SK-N-SH (cell line): ENCODE measurements around the gene MAP4K4. TPM values are rescaled to one million over a fixed set of nuclear protein-coding genes. Genes with fewer than 3 reads are reported as not detected.

ENCODE experiments used
- CTCF ChIA-PET: fragments of 300-600, 350-600 bp; formaldehyde crosslinking; extraction: SDS; loops from one replicate; lab custom pipeline; 2021; lab: Yijun Ruan, JAX
- POLR2A ChIA-PET: fragments of 350-600 bp; sonication (Branson Sonifier 250); formaldehyde crosslinking; extraction: SDS; loops from one replicate; lab custom pipeline; 2020; ENCODE audit warnings: antibody characterized with exemption, inconsistent platforms; lab: Yijun Ruan, JAX
- DNase-seq: peaks from one replicate; pipeline ENCODE4 v3.0.0; 2012
- H2AFZ ChIP-seq: fragments of 200-600 bp; sonication (generic); 2 replicates; pipeline ENCODE4 v1.8.1; 2016; ENCODE audit warnings: antibody characterized with exemption, mild to moderate bottlenecking, low read depth
- H3F3A ChIP-seq: fragments of 200-600 bp; sonication (generic); replicated peaks from 2 replicates; pipeline ENCODE3; 2016; ENCODE audit warnings: antibody characterized with exemption, mild to moderate bottlenecking; ENCODE audit not compliant: insufficient read depth
- H3K27ac ChIP-seq, 2 experiments: fragments of 200-500 bp in 1 of 2; fragments of 200-600 bp in 1 of 2; sonication (Bioruptor generic) in 1 of 2; sonication (generic), shearing (Covaris generic) in 1 of 2; 2 replicates each; pipeline versions ENCODE4 v1.5.1 to v1.6.1; 2014 to 2016; ENCODE audit warnings: low read depth in 2 of 2, inconsistent platforms in 1 of 2, low read length in 1 of 2, mild to moderate bottlenecking in 1 of 2, mixed read lengths in 1 of 2
- H3K27me3 ChIP-seq: fragments of 200-600 bp; sonication (generic), shearing (Covaris generic); 2 replicates; pipeline ENCODE4 v1.6.1; 2016; ENCODE audit warnings: mixed run types; ENCODE audit not compliant: insufficient read depth
- H3K36me3 ChIP-seq, 2 experiments: fragments of 200-500 bp in 1 of 2; fragments of 200-600 bp in 1 of 2; sonication (Bioruptor generic) in 1 of 2; sonication (generic) in 1 of 2; replicated peaks in 1 of 2; 2 replicates each; pipeline versions ENCODE3 to v1.5.1; 2014 to 2016; ENCODE audit warnings: low read length in 1 of 2, mild to moderate bottlenecking in 1 of 2; ENCODE audit not compliant: insufficient read depth in 2 of 2, control insufficient read depth in 1 of 2
- H3K4me1 ChIP-seq, 2 experiments: fragments of 200-500 bp in 1 of 2; fragments of 200-600 bp in 1 of 2; sonication (Bioruptor generic) in 1 of 2; sonication (generic), shearing (Covaris generic) in 1 of 2; 2 replicates each; pipeline versions ENCODE4 v1.5.1 to v1.6.1; 2014 to 2016; ENCODE audit warnings: low read depth in 1 of 2, low read length in 1 of 2, mixed run types in 1 of 2; ENCODE audit not compliant: insufficient read depth in 2 of 2, control insufficient read depth in 1 of 2
- H3K4me2 ChIP-seq: fragments of 200-600 bp; sonication (generic), shearing (Covaris generic); 2 replicates; pipeline ENCODE4 v1.6.1; 2017; ENCODE audit warnings: mixed run types
- H3K4me3 ChIP-seq, 2 experiments: fragments of 200-500 bp in 1 of 2; fragments of 200-600 bp in 1 of 2; sonication (Bioruptor generic) in 1 of 2; sonication (generic), shearing (Covaris generic) in 1 of 2; 2 replicates each; pipeline versions ENCODE4 v1.5.1 to v1.8.1; 2014 to 2016; ENCODE audit warnings: low read depth in 2 of 2, inconsistent platforms in 1 of 2, low read length in 1 of 2, mild to moderate bottlenecking in 1 of 2, mixed read lengths in 1 of 2, moderate library complexity in 1 of 2
- H3K79me2 ChIP-seq: fragments of 200-600 bp; sonication (generic); 2 replicates; pipeline ENCODE4 v1.8.1; 2017; ENCODE audit warnings: mild to moderate bottlenecking; ENCODE audit not compliant: insufficient read depth
- H3K9ac ChIP-seq: fragments of 200-600 bp; sonication (generic); 2 replicates; pipeline ENCODE4 v1.6.1; 2017; ENCODE audit warnings: mixed run types
- H3K9me2 ChIP-seq: fragments of 200-600 bp; sonication (generic); 2 replicates; pipeline ENCODE4 v1.6.1; 2017; ENCODE audit warnings: mixed run types
- H3K9me3 ChIP-seq: fragments of 200-600 bp; sonication (generic); 2 replicates; pipeline ENCODE4 v1.6.1; 2017; ENCODE audit warnings: mixed run types, mild to moderate bottlenecking, moderate library complexity
- H4K20me1 ChIP-seq: fragments of 200-600 bp; sonication (generic); 2 replicates; pipeline ENCODE4 v1.6.1; 2017; ENCODE audit warnings: mild to moderate bottlenecking, mixed run types; ENCODE audit not compliant: insufficient read depth
- CHD2 ChIP-seq: fragments of 150-350 bp; IDR thresholded peaks from 2 replicates; pipeline ENCODE4 v1.6.1; 2018; ENCODE audit warnings: low read length; ENCODE audit not compliant: partially characterized antibody
- ELF1 ChIP-seq: IDR thresholded peaks from 2 replicates; pipeline ENCODE4 v1.4.0; 2012
- FOXM1 ChIP-seq: IDR thresholded peaks from 2 replicates; pipeline ENCODE4 v1.4.0; 2012; ENCODE audit warnings: low read depth, mild to moderate bottlenecking
- GABPA ChIP-seq: IDR thresholded peaks from 2 replicates; pipeline ENCODE4 v1.4.0; 2012; ENCODE audit warnings: low read depth, mild to moderate bottlenecking
- GATA2 ChIP-seq: sonication (generic); formaldehyde crosslinking; IDR thresholded peaks from 2 replicates; pipeline ENCODE4 v1.5.0; 2020; ENCODE audit warnings: mild to moderate bottlenecking, missing genetic modification reagents
- MXI1 ChIP-seq: IDR thresholded peaks from 2 replicates; pipeline ENCODE4 v1.6.1; 2012; ENCODE audit warnings: mild to moderate bottlenecking, low read depth, low read length, improper control_type of control experiment
- POLR2AphosphoS5 ChIP-seq: IDR thresholded peaks from 2 replicates; pipeline ENCODE4 v1.6.1; 2012; ENCODE audit warnings: low read depth, low read length
- RAD21 ChIP-seq: IDR thresholded peaks from 2 replicates; pipeline ENCODE4 v1.6.1; 2012; ENCODE audit warnings: mild to moderate bottlenecking, low read length
- RFX5 ChIP-seq: IDR thresholded peaks from 2 replicates; pipeline ENCODE4 v1.6.1; 2012; ENCODE audit warnings: mild to moderate bottlenecking, improper control_type of control experiment, low read length
- RXRA ChIP-seq: IDR thresholded peaks from 2 replicates; pipeline ENCODE4 v1.4.0; 2012; ENCODE audit warnings: low read depth, mild to moderate bottlenecking, borderline replicate concordance
- WGBS: methylation state at CpG from one replicate; pipeline ENCODE4 v1.1.6; 2017; ENCODE audit warnings: low lambda C conversion rate; 5-methylcytosine and 5-hydroxymethylcytosine counted together
- polyA plus RNA-seq, 3 experiments: library from polyadenylated mRNA; depleted of rRNA; stranded (reverse); fragments of >200 nt; gene quantifications; 2 replicates each; pipeline ENCODE4 v1.2.3, GENCODE V29; 2012
- TF ChIP-seq, protein P1 (sequence below): IDR thresholded peaks from 2 replicates; pipeline ENCODE4 v1.4.0; 2012; ENCODE audit warnings: low read depth, borderline replicate concordance
- TF ChIP-seq, protein P2 (sequence below): IDR thresholded peaks from 2 replicates; pipeline ENCODE4 v1.4.0; 2012; ENCODE audit warnings: low read depth, borderline replicate concordance
- TF ChIP-seq, protein P3 (sequence below): IDR thresholded peaks from 2 replicates; pipeline ENCODE4; 2012

MAP4K4 gene
- polyA plus RNA-seq, 1 of the 3 experiments (the other 2 are of a cell fraction): 72.9 TPM

DNA sequence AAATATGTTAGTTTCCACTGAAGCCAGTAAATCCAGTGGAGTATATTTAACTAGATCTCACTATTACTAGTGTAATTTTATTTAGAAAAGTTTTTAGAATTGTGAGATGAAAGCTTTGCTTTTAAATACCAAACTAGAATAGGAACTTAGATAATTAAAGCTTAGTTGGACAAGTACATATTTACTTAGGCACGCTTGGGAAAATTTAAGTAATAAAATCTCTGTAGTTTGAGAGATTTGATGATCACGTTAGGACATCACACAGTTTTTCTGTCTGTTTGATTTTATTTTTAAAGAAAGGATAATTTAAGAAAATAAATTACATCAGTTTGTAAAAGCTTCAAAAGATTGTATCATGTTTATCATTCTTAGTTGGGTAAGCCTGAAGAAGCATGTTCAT, 153.5 kb downstream of the MAP4K4 start:
- no peak overlapping the region for H3K9ac ChIP-seq
- no peaks in the 10 kb centered on the region for H3K27me3 ChIP-seq
- POLR2A ChIA-PET: interaction anchor here (1.0 kb wide), 1 partner anchor 154 kb away, joined by 3 read pairs; the partner anchor contains the start of gene MAP4K4
- CTCF ChIA-PET: interaction anchor here (0.5 to 4.1 kb wide), 4 partner anchors 17 to 422 kb away, joined by 3 to 20 read pairs (median 3); no protein-coding TSS in a partner anchor
- TF ChIP-seq FOXM1: no peak
- TF ChIP-seq RFX5: no peak
- TF ChIP-seq RXRA: no peak
- TF ChIP-seq, protein P1, sequence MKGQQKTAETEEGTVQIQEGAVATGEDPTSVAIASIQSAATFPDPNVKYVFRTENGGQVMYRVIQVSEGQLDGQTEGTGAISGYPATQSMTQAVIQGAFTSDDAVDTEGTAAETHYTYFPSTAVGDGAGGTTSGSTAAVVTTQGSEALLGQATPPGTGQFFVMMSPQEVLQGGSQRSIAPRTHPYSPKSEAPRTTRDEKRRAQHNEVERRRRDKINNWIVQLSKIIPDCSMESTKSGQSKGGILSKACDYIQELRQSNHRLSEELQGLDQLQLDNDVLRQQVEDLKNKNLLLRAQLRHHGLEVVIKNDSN: no peak
- TF ChIP-seq POLR2AphosphoS5: no peak
- TF ChIP-seq, protein P2, sequence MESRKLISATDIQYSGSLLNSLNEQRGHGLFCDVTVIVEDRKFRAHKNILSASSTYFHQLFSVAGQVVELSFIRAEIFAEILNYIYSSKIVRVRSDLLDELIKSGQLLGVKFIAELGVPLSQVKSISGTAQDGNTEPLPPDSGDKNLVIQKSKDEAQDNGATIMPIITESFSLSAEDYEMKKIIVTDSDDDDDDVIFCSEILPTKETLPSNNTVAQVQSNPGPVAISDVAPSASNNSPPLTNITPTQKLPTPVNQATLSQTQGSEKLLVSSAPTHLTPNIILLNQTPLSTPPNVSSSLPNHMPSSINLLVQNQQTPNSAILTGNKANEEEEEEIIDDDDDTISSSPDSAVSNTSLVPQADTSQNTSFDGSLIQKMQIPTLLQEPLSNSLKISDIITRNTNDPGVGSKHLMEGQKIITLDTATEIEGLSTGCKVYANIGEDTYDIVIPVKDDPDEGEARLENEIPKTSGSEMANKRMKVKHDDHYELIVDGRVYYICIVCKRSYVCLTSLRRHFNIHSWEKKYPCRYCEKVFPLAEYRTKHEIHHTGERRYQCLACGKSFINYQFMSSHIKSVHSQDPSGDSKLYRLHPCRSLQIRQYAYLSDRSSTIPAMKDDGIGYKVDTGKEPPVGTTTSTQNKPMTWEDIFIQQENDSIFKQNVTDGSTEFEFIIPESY: no peak
- TF ChIP-seq, protein P3, sequence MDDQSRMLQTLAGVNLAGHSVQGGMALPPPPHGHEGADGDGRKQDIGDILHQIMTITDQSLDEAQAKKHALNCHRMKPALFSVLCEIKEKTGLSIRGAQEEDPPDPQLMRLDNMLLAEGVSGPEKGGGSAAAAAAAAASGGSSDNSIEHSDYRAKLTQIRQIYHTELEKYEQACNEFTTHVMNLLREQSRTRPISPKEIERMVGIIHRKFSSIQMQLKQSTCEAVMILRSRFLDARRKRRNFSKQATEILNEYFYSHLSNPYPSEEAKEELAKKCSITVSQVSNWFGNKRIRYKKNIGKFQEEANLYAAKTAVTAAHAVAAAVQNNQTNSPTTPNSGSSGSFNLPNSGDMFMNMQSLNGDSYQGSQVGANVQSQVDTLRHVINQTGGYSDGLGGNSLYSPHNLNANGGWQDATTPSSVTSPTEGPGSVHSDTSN: no peak
- TF ChIP-seq RAD21: no peak
- no peak for TF ChIP-seq MXI1
- no peak for TF ChIP-seq GABPA
- DNase-seq: no peak
- WGBS: 97% methylated on average over 2 of the region's 2 CpGs
- H3K36me3 ChIP-seq: peaks cover 64 to 79% of the 10 kb centered on the region in 2 experiments
- H3K79me2 ChIP-seq: peaks cover 81% of the 10 kb centered on the region
- no peak overlapping the region for H3K4me2 ChIP-seq
- no peak overlapping the region for H2AFZ ChIP-seq
- peaks cover 0 to 3% of the 10 kb centered on the region in 2 experiments; a peak in 1 of 4 replicates for H3K4me1 ChIP-seq
- no peaks in the 10 kb centered on the region for H3K9me3 ChIP-seq
- H4K20me1 ChIP-seq: peaks cover 9% of the 10 kb centered on the region
- no peak overlapping the region for H3K4me3 ChIP-seq
- peaks cover under 1% of the 10 kb centered on the region for H3F3A ChIP-seq
- no peaks in the 10 kb centered on the region for H3K9me2 ChIP-seq
- H3K27ac ChIP-seq: 0 out of 4 replicates have a peak overlapping the region, but pooled peaks of 1 of the 2 experiments have one; percentile 4

DNA sequence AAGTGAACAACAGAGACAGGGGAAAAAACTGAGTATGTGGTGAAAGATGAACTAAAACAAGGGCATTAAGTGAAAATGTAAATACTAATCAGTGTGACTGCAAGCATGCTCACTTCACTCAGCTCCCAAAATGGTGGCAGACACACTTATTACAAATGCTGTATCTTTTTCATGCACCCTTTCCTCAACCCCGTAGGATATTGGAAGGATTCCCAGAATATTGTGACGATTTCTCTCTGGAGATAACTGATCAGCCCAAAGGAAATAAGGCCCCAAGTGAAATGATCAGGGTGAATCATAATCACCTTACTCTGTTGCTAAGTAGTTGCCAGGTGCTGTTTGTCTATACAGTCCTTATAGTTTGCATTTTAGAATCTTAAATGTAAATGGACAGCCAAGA, 155.3 kb downstream of the MAP4K4 start:
- H3F3A ChIP-seq: no peaks in the 10 kb centered on the region
- H3K4me3 ChIP-seq: no peak overlapping the region
- no peak for DNase-seq
- ChIA-PET POLR2A (no interaction called here), CTCF (interaction anchor here (0.6 to 1.2 kb wide), 3 partner anchors 24 to 70 kb away, joined by 3 to 4 read pairs (median 3); no protein-coding TSS in a partner anchor)
- H3K9me3 ChIP-seq: no peaks in the 10 kb centered on the region
- H4K20me1 ChIP-seq: peaks cover 3% of the 10 kb centered on the region; the same call in 1 of the 2 replicates
- H3K36me3 ChIP-seq: peaks cover 60 to 79% of the 10 kb centered on the region in 2 experiments
- no peak overlapping the region for H2AFZ ChIP-seq
- H3K79me2 ChIP-seq: peaks cover 82% of the 10 kb centered on the region
- 73% methylated on average over 2 of the region's 2 CpGs for WGBS
- peaks cover 0 to 3% of the 10 kb centered on the region in 2 experiments; a peak in 1 of 4 replicates for H3K4me1 ChIP-seq
- H3K9ac ChIP-seq: no peak overlapping the region
- no peaks in the 10 kb centered on the region for H3K27me3 ChIP-seq
- no peaks in the 10 kb centered on the region for H3K9me2 ChIP-seq
- no peak overlapping the region for H3K4me2 ChIP-seq
- no peak overlapping the region for H3K27ac ChIP-seq
- no peak for TF ChIP-seq GATA2 (CRISPR knock-in tag)
- TF ChIP-seq RXRA: no peak
- TF ChIP-seq, protein P1: no peak
- TF ChIP-seq RFX5: no peak
- no peak for TF ChIP-seq CHD2
- TF ChIP-seq ELF1: no peak
